ENCODE measurements around the gene CLCA2.
"Not testable (repeated sequence)": the region's sequence is repeated elsewhere in the genome, so short reads cannot be mapped to it uniquely, and the experiment has no call there.

Gene CLCA2

DNA sequence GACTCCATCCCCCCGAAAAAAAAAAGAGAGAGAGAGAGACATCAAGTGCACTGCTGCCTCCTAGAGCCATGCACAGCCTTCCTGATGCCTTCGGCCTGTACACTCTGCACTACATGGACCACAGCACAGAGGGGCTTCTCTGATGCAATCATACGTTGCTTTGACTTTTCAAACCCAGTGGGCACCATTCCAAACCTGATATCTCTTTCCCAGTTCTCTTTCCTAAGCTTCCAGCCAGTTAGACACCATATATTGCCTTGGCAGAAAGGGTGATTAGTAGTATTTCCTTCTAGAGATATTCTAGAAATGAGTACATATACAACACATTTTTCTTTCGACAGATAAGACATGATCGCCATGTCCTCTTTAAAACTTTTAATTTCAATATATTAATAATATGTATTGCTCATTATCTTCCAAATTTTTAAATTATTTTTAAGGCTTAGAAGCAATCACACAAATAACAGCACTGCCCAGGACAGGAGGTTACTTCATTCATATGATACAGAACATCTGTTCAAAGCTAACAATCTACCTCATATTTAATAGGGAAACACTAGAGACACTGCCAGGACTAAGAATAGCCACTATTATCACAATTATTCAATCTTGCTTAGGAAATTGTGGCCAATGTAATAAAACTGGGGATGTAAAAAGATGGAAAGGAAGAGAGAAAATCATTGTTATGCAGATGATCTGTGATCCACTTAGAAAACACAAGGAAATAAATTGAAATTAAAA, 54.6 kb downstream of the CLCA2 start:
- H3K36me3 ChIP-seq (ENCODE audit: insufficient read depth, low read length) = no peaks in the 10 kb centered on the region
- no peaks in the 10 kb centered on the region for H3K27me3 ChIP-seq (ENCODE audit: control insufficient read depth, insufficient read depth, low read length)
- H3K9me3 ChIP-seq (replicated peaks; ENCODE audit: low read length) = no peaks in the 10 kb centered on the region
- no peak overlapping the region for H3K4me3 ChIP-seq (ENCODE audit: low read length)
- H3K9ac ChIP-seq (ENCODE audit: low read depth, low read length) = no peak overlapping the region
- H3K4me2 ChIP-seq (ENCODE audit: low read length) = no peak overlapping the region
- no peaks in the 10 kb centered on the region for H3K4me1 ChIP-seq (ENCODE audit: control insufficient read depth, insufficient read depth, low read length)

- Histone ChIP-seq H3K4me2 (ENCODE audit: low read length) (no peak overlapping the region), H3K27me3 (ENCODE audit: control insufficient read depth, insufficient read depth, low read length) (no peaks in the 10 kb centered on the region), H3K9ac (ENCODE audit: low read depth, low read length) (no peak overlapping the region), H3K36me3 (ENCODE audit: insufficient read depth, low read length) (no peaks in the 10 kb centered on the region), H3K4me3 (ENCODE audit: low read length) (no peak overlapping the region), H3K9me3 (replicated peaks; ENCODE audit: low read length) (no peaks in the 10 kb centered on the region), H3K4me1 (ENCODE audit: control insufficient read depth, insufficient read depth, low read length) (peaks cover 4% of the 10 kb centered on the region)
Measured at GRCh38 chr1:86481966-86482365, 58.0 kb downstream of the CLCA2 start.

DNA sequence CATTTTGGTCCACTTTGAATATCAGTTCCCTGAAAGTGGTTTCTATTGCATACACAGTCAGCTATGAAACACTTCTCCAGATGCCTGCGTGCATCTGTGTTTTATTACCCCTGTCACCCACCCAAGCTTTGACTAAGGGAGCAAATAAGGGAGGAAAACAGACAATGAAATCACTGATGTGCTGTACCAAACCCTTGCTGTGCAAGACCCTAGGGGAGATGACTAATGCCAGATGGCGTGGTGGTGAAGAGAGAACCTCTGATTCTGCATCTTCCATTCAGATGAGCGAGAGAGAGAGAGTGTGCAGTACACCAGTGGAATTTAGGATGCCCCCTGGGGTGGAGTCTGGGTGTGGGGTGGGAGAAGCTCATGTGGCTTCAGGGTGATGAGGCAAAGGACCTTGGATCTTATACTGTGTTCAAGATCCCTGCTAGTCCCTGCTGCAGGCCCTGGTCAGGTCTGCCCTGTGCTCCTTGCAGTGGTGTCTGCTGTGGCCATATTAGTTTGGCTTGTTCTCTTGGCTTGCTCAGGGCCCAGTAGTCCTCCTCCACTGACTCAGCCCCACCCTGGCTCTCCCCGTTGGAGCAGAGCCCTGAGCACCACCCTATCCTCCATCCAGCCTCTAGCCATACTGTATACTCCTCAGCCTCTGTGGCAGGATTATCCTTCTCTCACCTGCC, 63.3 kb downstream of the CLCA2 start:
- Histone ChIP-seq H3K36me3 (ENCODE audit: insufficient read depth, low read length) (no peaks in the 10 kb centered on the region), H3K27me3 (ENCODE audit: control insufficient read depth, insufficient read depth, low read length) (no peaks in the 10 kb centered on the region), H3K9me3 (replicated peaks; ENCODE audit: low read length) (no peaks in the 10 kb centered on the region), H3K9ac (ENCODE audit: low read depth, low read length) (no peak overlapping the region), H3K4me1 (ENCODE audit: control insufficient read depth, insufficient read depth, low read length) (peaks cover 11% of the 10 kb centered on the region), H3K4me3 (ENCODE audit: low read length) (no peak overlapping the region), H3K4me2 (ENCODE audit: low read length) (peak overlapping the region; percentile 1)

DNA sequence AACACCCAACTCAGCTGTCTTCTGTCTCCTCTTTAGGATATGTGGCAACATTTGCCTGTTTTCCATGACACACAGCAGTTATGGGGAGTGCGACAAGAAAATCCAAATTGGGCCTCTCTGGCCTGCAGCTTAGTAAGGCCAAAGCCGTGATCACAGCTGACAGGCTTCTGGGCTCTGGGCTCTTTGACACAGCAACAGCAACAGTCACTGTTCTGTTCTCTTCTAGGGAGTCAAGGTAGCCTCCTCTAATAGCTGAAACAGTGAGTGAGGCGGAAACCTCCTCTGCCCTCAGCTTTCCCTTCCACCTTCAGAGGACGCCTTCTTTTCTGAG, 63.8 kb downstream of the CLCA2 start:
- Histone ChIP-seq H3K4me1 (ENCODE audit: control insufficient read depth, insufficient read depth, low read length) (peaks cover 11% of the 10 kb centered on the region), H3K4me2 (ENCODE audit: low read length) (no peak overlapping the region), H3K27me3 (ENCODE audit: control insufficient read depth, insufficient read depth, low read length) (no peaks in the 10 kb centered on the region), H3K4me3 (ENCODE audit: low read length) (no peak overlapping the region), H3K9ac (ENCODE audit: low read depth, low read length) (no peak overlapping the region), H3K36me3 (ENCODE audit: insufficient read depth, low read length) (no peaks in the 10 kb centered on the region), H3K9me3 (replicated peaks; ENCODE audit: low read length) (no peaks in the 10 kb centered on the region)

GRCh38 chr1:86489242-86489878, 65.4 kb downstream of the CLCA2 start:
- Histone ChIP-seq H3K36me3 (ENCODE audit: insufficient read depth, low read length) (no peaks in the 10 kb centered on the region), H3K9me3 (replicated peaks; ENCODE audit: low read length) (no peaks in the 10 kb centered on the region), H3K4me1 (ENCODE audit: control insufficient read depth, insufficient read depth, low read length) (peaks cover 11% of the 10 kb centered on the region), H3K9ac (ENCODE audit: low read depth, low read length) (no peak overlapping the region), H3K4me3 (ENCODE audit: low read length) (no peak overlapping the region), H3K4me2 (ENCODE audit: low read length) (no peak overlapping the region), H3K27me3 (ENCODE audit: control insufficient read depth, insufficient read depth, low read length) (peaks cover 6% of the 10 kb centered on the region)

DNA sequence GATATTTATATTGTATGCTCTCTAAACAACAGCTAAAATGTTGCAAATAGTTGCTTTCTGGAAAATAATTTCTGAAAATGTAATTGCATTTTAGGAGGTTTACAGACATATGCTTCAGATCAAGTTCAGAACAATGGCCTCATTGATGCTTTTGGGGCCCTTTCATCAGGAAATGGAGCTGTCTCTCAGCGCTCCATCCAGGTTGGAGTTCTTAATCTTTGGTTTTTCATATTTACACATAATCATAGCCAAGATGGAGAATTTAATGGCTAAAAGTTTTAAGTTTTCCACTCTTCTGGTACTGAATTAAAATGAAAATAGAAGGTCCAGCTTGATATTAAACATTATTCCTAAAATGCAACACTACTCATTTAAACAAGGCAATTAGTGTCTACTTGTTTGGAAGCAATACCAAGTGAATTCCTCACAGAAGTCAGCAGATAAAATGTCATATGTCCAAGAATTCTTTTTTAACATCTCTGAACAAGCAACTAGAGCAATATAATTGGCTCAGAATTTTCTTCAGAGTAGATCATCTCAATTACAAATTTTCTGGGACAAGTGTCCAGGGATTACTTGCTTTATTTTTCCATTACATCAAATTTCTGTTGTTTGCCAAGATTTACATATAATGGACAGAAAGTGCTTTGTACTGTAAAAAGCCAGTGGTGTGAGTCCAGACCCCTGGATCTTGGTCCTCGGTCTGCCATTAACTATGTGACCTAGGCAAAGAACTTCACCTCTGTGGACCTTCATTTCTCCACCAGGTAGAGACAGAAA, 67.4 kb downstream of the CLCA2 start:
- no peaks in the 10 kb centered on the region for H3K36me3 ChIP-seq (ENCODE audit: insufficient read depth, low read length)
- H3K4me2 ChIP-seq (ENCODE audit: low read length) = no peak overlapping the region
- H3K9ac ChIP-seq (ENCODE audit: low read depth, low read length) = no peak overlapping the region
- no peak overlapping the region for H3K4me3 ChIP-seq (ENCODE audit: low read length)
- peaks cover 6% of the 10 kb centered on the region for H3K27me3 ChIP-seq (ENCODE audit: control insufficient read depth, insufficient read depth, low read length)
- H3K9me3 ChIP-seq (replicated peaks; ENCODE audit: low read length) = no peaks in the 10 kb centered on the region
- H3K4me1 ChIP-seq (ENCODE audit: control insufficient read depth, insufficient read depth, low read length) = peaks cover 11% of the 10 kb centered on the region

DNA sequence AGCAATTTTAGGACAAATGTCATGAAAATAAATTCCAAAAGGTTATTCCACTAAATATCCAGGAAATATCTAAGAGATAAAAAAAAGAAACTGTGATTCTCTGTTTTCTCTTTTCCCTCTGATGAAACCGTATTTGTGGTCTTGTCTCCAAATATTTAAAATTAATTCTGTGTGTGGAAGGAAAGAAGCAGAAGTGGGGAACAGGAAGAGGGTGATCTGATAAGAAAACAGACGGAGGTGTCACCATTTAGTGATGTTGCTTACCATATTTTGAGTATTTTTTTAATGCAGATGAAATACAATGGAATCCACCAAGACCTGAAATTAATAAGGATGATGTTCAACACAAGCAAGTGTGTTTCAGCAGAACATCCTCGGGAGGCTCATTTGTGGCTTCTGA, 74.3 kb downstream of the CLCA2 start:
- Histone ChIP-seq H3K27me3 (ENCODE audit: control insufficient read depth, insufficient read depth, low read length) (peaks cover 6% of the 10 kb centered on the region), H3K4me3 (ENCODE audit: low read length) (no peak overlapping the region), H3K9me3 (replicated peaks; ENCODE audit: low read length) (no peaks in the 10 kb centered on the region), H3K9ac (ENCODE audit: low read depth, low read length) (no peak overlapping the region), H3K36me3 (ENCODE audit: insufficient read depth, low read length) (no peaks in the 10 kb centered on the region), H3K4me2 (ENCODE audit: low read length) (no peak overlapping the region), H3K4me1 (ENCODE audit: control insufficient read depth, insufficient read depth, low read length) (peaks cover 4% of the 10 kb centered on the region)

DNA sequence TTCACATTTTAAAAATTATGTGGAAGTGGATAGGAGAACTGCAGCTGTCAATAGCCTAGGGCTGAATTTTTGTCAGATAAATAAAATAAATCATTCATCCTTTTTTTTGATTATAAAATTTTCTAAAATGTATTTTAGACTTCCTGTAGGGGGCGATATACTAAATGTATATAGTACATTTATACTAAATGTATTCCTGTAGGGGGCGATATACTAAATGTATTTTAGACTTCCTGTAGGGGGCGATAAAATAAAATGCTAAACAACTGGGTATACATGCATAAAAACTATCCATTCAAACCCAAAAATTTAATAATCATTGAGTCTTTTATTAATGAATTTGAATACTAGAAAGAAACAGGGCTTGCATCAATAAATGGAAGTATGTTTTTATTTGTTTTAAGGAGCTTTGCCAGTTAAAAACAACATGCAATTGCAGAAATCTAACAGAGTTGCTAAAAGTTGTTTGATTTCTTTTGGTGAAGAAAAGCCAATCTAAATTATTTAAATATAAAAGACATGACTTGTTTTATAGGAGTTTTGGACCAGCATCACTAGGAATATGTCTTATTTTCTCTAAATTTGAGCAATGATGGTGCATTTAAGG, 76.1 kb downstream of the CLCA2 start:
- H3K36me3 ChIP-seq (ENCODE audit: insufficient read depth, low read length) = no peaks in the 10 kb centered on the region
- H3K9me3 ChIP-seq (replicated peaks; ENCODE audit: low read length) = no peaks in the 10 kb centered on the region
- H3K27me3 ChIP-seq (ENCODE audit: control insufficient read depth, insufficient read depth, low read length) = peaks cover 4% of the 10 kb centered on the region
- H3K4me1 ChIP-seq (ENCODE audit: control insufficient read depth, insufficient read depth, low read length) = peaks cover 4% of the 10 kb centered on the region
- H3K9ac ChIP-seq (ENCODE audit: low read depth, low read length) = no peak overlapping the region
- no peak overlapping the region for H3K4me2 ChIP-seq (ENCODE audit: low read length)
- no peak overlapping the region for H3K4me3 ChIP-seq (ENCODE audit: low read length)

DNA sequence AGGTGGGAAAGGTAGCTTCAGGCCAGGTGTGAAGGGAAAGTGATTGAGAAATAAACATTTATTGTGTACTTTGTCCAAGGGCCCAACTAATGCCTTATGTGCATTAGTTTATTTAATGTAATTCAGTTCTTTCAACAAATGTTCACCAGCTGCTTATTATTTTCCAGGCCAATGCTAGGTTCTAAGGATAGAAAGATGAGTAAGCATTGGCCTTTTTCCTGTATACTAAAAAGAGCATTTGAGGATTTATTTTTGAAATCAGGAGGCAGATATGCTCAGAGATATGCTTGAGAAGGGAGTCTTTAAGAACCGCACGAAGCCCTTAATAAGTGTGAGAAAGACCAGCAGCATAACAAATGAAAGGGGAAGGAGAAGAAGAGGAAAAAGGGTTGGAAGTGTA, 76.7 kb downstream of the CLCA2 start:
- no peaks in the 10 kb centered on the region for H3K36me3 ChIP-seq (ENCODE audit: insufficient read depth, low read length)
- H3K9ac ChIP-seq (ENCODE audit: low read depth, low read length) = no peak overlapping the region
- no peaks in the 10 kb centered on the region for H3K9me3 ChIP-seq (replicated peaks; ENCODE audit: low read length)
- peaks cover 4% of the 10 kb centered on the region for H3K4me1 ChIP-seq (ENCODE audit: control insufficient read depth, insufficient read depth, low read length)
- H3K4me3 ChIP-seq (ENCODE audit: low read length) = no peak overlapping the region
- H3K4me2 ChIP-seq (ENCODE audit: low read length) = no peak overlapping the region
- H3K27me3 ChIP-seq (ENCODE audit: control insufficient read depth, insufficient read depth, low read length) = peaks cover 7% of the 10 kb centered on the region

DNA sequence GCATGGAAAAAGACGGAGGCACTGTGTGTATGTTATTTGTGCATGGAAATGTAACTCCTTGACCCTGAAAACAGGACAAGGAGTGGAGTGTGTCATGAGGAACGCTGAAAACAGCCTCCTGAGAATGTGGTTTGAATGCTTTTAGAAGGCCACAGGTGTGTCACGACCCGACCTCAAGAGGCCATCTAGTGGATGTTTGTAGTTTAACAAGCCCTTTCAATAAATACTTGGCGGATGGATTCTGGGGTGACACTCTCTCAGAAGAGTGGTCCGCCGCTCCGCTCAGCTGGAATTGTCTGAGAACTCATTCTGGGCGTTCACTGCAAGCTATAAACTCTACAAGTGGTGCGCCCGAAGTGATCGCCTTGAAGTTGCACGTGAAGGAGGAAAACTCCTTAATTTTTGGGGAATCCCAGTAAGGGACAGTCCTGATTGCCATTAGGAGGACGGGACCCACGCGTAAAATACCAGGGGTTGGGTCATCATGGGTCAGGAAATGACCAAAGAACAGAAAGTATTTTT, 78.2 kb downstream of the CLCA2 start:
- H3K27me3 ChIP-seq (ENCODE audit: control insufficient read depth, insufficient read depth, low read length); H3K36me3 ChIP-seq (ENCODE audit: insufficient read depth, low read length); H3K4me3 ChIP-seq (ENCODE audit: low read length); H3K9me3 ChIP-seq (replicated peaks; ENCODE audit: low read length); H3K9ac ChIP-seq (ENCODE audit: low read depth, low read length); H3K4me1 ChIP-seq (ENCODE audit: control insufficient read depth, insufficient read depth, low read length): not testable (repeated sequence)
- H3K4me2 ChIP-seq (ENCODE audit: low read length) = peak overlapping the region; percentile 58

Data from skeletal muscle satellite cell (primary cell).